Loucy (cell line): ENCODE measurements around the gene PLPP7.

Experiments used
- CTCF ChIP-seq: fragments of 200-600 bp; sonication (generic); conservative IDR thresholded peaks from 2 replicates; pipeline ENCODE4 v1.5.1; 2014; ENCODE audit warnings: mild to moderate bottlenecking, antibody characterized with exemption, low read length
- EZH2phosphoT487 ChIP-seq: fragments of 200-600 bp; IDR thresholded peaks from 2 replicates; pipeline ENCODE4 v1.6.1; 2018; ENCODE audit warnings: antibody characterized with exemption, mild to moderate bottlenecking, moderate library complexity, borderline replicate concordance

- no peak for TF ChIP-seq CTCF
- TF ChIP-seq EZH2phosphoT487: no peak
Measured at GRCh38 chr9:131272212-131272611, 17.3 kb upstream of the PLPP7 start.
